H4 (cell line): ENCODE measurements around the gene RAB6B. TPM values are rescaled to one million over a fixed set of nuclear protein-coding genes. Genes with fewer than 3 reads are reported as not detected.

Experiments
- total RNA-seq: library from RNA; depleted of rRNA; stranded (reverse); fragments of >200 nt; shearing (Covaris generic); gene quantifications from 2 replicates; pipeline ENCODE4 v1.2.3, GENCODE V29; 2014; rRNA removed

RAB6B gene
- total RNA-seq, 1 experiment from 2014 or later: 1.5 TPM

Other genes starting within 250 kb of the RAB6B start
- 37.7 and 47.0 TPM in 2 replicates for gene TOPBP1, start 233.9 kb downstream of the RAB6B start, total RNA-seq
- gene TF, start 149.5 kb downstream of the RAB6B start, total RNA-seq: not detected in 2 replicates
- 77.4 and 98.0 TPM in 2 replicates for gene SRPRB, start 90.1 kb downstream of the RAB6B start, total RNA-seq
- 0.02 and 0.06 TPM in 2 replicates for gene SLCO2A1, start 134.0 kb upstream of the RAB6B start, total RNA-seq